NCI-H2107 (cell line): ENCODE results near the gene CBY3.
"Not testable (repeated sequence)": the region's sequence is repeated elsewhere in the genome, so short reads cannot be mapped to it uniquely, and the experiment has no call there.

Experiments used
- DNase-seq: peaks from one replicate; lab custom pipeline; 2025; lab: John Stamatoyannopoulos, UW

Gene CBY3

GRCh38 chr5:179668391-179668790, 12.4 kb downstream of the CBY3 start:
- DNase-seq, result no peak

- DNase-seq, result not testable (repeated sequence)
Measured at GRCh38 chr5:179661647-179662046, 19.2 kb downstream of the CBY3 start.

- not testable (repeated sequence) for DNase-seq
Measured at GRCh38 chr5:179658179-179658856, 22.5 kb downstream of the CBY3 start.

GRCh38 chr5:179657302-179658178, 23.3 kb downstream of the CBY3 start:
- DNase-seq, result not testable (repeated sequence)

GRCh38 chr5:179653135-179653534, 27.7 kb downstream of the CBY3 start:
- not testable (repeated sequence) for DNase-seq

- not testable (repeated sequence) for DNase-seq
Measured at GRCh38 chr5:179650245-179650644, 30.6 kb downstream of the CBY3 start.

- DNase-seq, result not testable (repeated sequence)
Measured at GRCh38 chr5:179649166-179649703, 31.6 kb downstream of the CBY3 start.

GRCh38 chr5:179648410-179648809, 32.4 kb downstream of the CBY3 start:
- DNase-seq, result no peak

- not testable (repeated sequence) for DNase-seq
Measured at GRCh38 chr5:179644766-179645165, 36.1 kb downstream of the CBY3 start.

- not testable (repeated sequence) for DNase-seq
Measured at GRCh38 chr5:179643141-179643920, 37.5 kb downstream of the CBY3 start.

- not testable (repeated sequence) for DNase-seq
Measured at GRCh38 chr5:179642626-179643025, 38.2 kb downstream of the CBY3 start.

- DNase-seq, result not testable (repeated sequence)
Measured at GRCh38 chr5:179641745-179642144, 39.1 kb downstream of the CBY3 start.

GRCh38 chr5:179639296-179639695, 41.5 kb downstream of the CBY3 start:
- DNase-seq, result not testable (repeated sequence)

- not testable (repeated sequence) for DNase-seq
Measured at GRCh38 chr5:179634370-179635172, 46.3 kb downstream of the CBY3 start.

- DNase-seq, result not testable (repeated sequence)
Measured at GRCh38 chr5:179633501-179634369, 47.1 kb downstream of the CBY3 start.
